K562 (cell line): ENCODE results near the gene CEACAM18. TPM values are rescaled to one million over a fixed set of nuclear protein-coding genes. Genes with fewer than 3 reads are reported as not detected.
A peak's percentile ranks its signal among the peaks of the same experiment; 100 is the strongest.

Experiments used
- ARID2 ChIP-seq: fragments of 450-650 bp; IDR thresholded peaks from 2 replicates; pipeline ENCODE4 v1.6.1; 2017; ENCODE audit warnings: antibody characterized with exemption, mild to moderate bottlenecking
- CC2D1A ChIP-seq: fragments of 450-650 bp; IDR thresholded peaks from 2 replicates; pipeline ENCODE4 v1.6.1; 2017; ENCODE audit warnings: mild to moderate bottlenecking
- DMBX1 ChIP-seq: fragments of 250-450 bp; sonication (Bioruptor Pico); IDR thresholded peaks from 2 replicates; pipeline ENCODE4 v1.8.0; 2022; ENCODE audit warnings: inconsistent platforms, mild to moderate bottlenecking, moderate library complexity, borderline replicate concordance
- FOSL1 ChIP-seq: fragments of 200-800 bp; sonication (Bioruptor generic); conservative IDR thresholded peaks from 2 replicates; pipeline ENCODE4 v1.6.1; 2016; ENCODE audit warnings: missing genetic modification characterization, missing compliant biosample characterization
- HDAC3 ChIP-seq: fragments of 450-650 bp; IDR thresholded peaks from 2 replicates; pipeline ENCODE4 v1.6.1; 2018; ENCODE audit warnings: borderline replicate concordance, mild to moderate bottlenecking, moderate library complexity; ENCODE audit not compliant: partially characterized antibody
- HIVEP1 ChIP-seq: fragments of 250-450 bp; sonication (Bioruptor Pico); IDR thresholded peaks from 2 replicates; pipeline ENCODE4 v1.4.0; 2020; ENCODE audit warnings: mild to moderate bottlenecking
- KLF10 ChIP-seq: fragments of 250-450 bp; sonication (Bioruptor Pico); IDR thresholded peaks from 2 replicates; pipeline ENCODE4 v1.6.1; 2021; ENCODE audit warnings: matching md5 sums
- MYBL2 ChIP-seq, 2 experiments: fragments of 450-650 bp in 1 of 2; sonication (generic) in 1 of 2; formaldehyde crosslinking in 1 of 2; IDR thresholded peaks; 2 replicates each; pipeline versions ENCODE4 v1.6.1 to v1.8.1; 2017 to 2022; ENCODE audit warnings: borderline replicate concordance in 1 of 2, inconsistent platforms in 1 of 2, low read depth in 1 of 2, mild to moderate bottlenecking in 1 of 2, missing genetic modification reagents in 1 of 2, moderate library complexity in 1 of 2
- NR1H2 ChIP-seq: sonication (generic); formaldehyde crosslinking; IDR thresholded peaks from 2 replicates; pipeline ENCODE4 v1.4.0; 2020; ENCODE audit warnings: mild to moderate bottlenecking, missing genetic modification reagents
- PHF20 ChIP-seq: fragments of 450-650 bp; IDR thresholded peaks from 2 replicates; pipeline ENCODE4 v1.6.1; 2018; ENCODE audit not compliant: partially characterized antibody
- POLR2B ChIP-seq: fragments of 450-650 bp; IDR thresholded peaks from 2 replicates; pipeline ENCODE4 v1.6.1; 2018; ENCODE audit warnings: low read depth; ENCODE audit not compliant: partially characterized antibody
- SREBF2 ChIP-seq: sonication (generic); formaldehyde crosslinking; IDR thresholded peaks from 2 replicates; pipeline ENCODE4 v1.4.0; 2020; ENCODE audit warnings: mild to moderate bottlenecking, missing genetic modification reagents
- TAL1 ChIP-seq: fragments of 450-650 bp; IDR thresholded peaks from 2 replicates; pipeline ENCODE4 v1.6.1; 2016; ENCODE audit warnings: mild to moderate bottlenecking
- TEAD4 ChIP-seq, 2 experiments: sonication (generic) in 1 of 2; formaldehyde crosslinking in 1 of 2; IDR thresholded peaks; 2 replicates each; pipeline versions ENCODE4 v1.6.1 to v1.8.0; 2012 to 2022; ENCODE audit warnings: borderline replicate concordance in 1 of 2, inconsistent platforms in 1 of 2, low read length in 1 of 2, mild to moderate bottlenecking in 1 of 2, missing genetic modification reagents in 1 of 2
- ZC3H8 ChIP-seq: fragments of 450-650 bp; IDR thresholded peaks from 2 replicates; pipeline ENCODE4 v1.6.1; 2017
- ZNF134 ChIP-seq: fragments of 250-450 bp; sonication (Bioruptor Pico); conservative IDR thresholded peaks from 2 replicates; pipeline ENCODE4 v1.4.0; 2020
- ZNF217 ChIP-seq: sonication (generic); formaldehyde crosslinking; IDR thresholded peaks from 2 replicates; pipeline ENCODE4 v1.8.0; 2022; ENCODE audit warnings: mild to moderate bottlenecking, missing genetic modification reagents
- ZNF274 ChIP-seq: IDR thresholded peaks from 2 replicates; pipeline ENCODE4 v1.6.1; 2011; ENCODE audit warnings: low read depth, mild to moderate bottlenecking, low read length, moderate library complexity, borderline replicate concordance
- ZNF75A ChIP-seq: fragments of 450-650 bp; formaldehyde crosslinking; IDR thresholded peaks from 2 replicates; pipeline ENCODE4 v1.4.0; 2020; ENCODE audit warnings: mild to moderate bottlenecking
- polyA plus RNA-seq, 8 experiments: library from polyadenylated mRNA; depleted of rRNA in 4 of 8; stranded (reverse) in 5 of 8; unstranded in 3 of 8; fragments of >200 nt; fragmentation: Nextera tagmentation in 2 of 8; fragmentation: Illumina TruSeq in 1 of 8; extraction: Ambion mirVana in 2 of 8; extraction: Trizol in 1 of 8; gene quantifications; 2 replicates each; pipeline versions ENCODE4 v1.2.1 to v1.2.3, GENCODE V29; 2011 to 2014; ENCODE audit warnings: inconsistent platforms in 1 of 8, missing spikeins in 1 of 8
- total RNA-seq, 7 experiments: library from RNA; depleted of rRNA in 6 of 7; stranded (reverse); fragments of >200 nt in 6 of 7; fragmentation: Illumina TruSeq in 2 of 7; extraction: Trizol in 2 of 7; gene quantifications; 2 replicates each; pipeline versions ENCODE4 v1.2.1 to v1.2.3, GENCODE V29; 2011 to 2021; ENCODE audit warnings: low replicate concordance in 1 of 7
- TF ChIP-seq, protein P1 (sequence below): fragments of 450-650 bp; IDR thresholded peaks from 2 replicates; pipeline ENCODE4 v1.7.0; 2016; ENCODE audit warnings: borderline replicate concordance
- TF ChIP-seq, protein P2 (sequence below), 2 experiments: fragments of 250-450 bp in 1 of 2; fragments of 450-650 bp in 1 of 2; sonication (Bioruptor Pico) in 1 of 2; IDR thresholded peaks; 2 replicates each; pipeline versions ENCODE4 v1.6.1 to v1.8.0; 2016 to 2021; ENCODE audit warnings: mild to moderate bottlenecking in 2 of 2, moderate library complexity in 2 of 2, missing compliant biosample characterization in 1 of 2, missing genetic modification characterization in 1 of 2
- TF ChIP-seq, protein P3 (sequence below): fragments of 150-350 bp; IDR thresholded peaks from 2 replicates; pipeline ENCODE4 v1.6.1; 2014; ENCODE audit warnings: low read depth, mild to moderate bottlenecking, low read length, borderline replicate concordance
- TF ChIP-seq, protein P4 (sequence below): sonication (generic); formaldehyde crosslinking; IDR thresholded peaks from 2 replicates; pipeline ENCODE4 v1.8.0; 2022; ENCODE audit warnings: missing genetic modification reagents, mild to moderate bottlenecking, borderline replicate concordance

The CEACAM18 gene
- total and polyA plus RNA-seq, 9 of the 15 experiments (the other 6 are each of a cell fraction or from before 2014, with no cell fraction given) = 0.08 to 0.24 (median 0.15) TPM; not detected in 3

DNA sequence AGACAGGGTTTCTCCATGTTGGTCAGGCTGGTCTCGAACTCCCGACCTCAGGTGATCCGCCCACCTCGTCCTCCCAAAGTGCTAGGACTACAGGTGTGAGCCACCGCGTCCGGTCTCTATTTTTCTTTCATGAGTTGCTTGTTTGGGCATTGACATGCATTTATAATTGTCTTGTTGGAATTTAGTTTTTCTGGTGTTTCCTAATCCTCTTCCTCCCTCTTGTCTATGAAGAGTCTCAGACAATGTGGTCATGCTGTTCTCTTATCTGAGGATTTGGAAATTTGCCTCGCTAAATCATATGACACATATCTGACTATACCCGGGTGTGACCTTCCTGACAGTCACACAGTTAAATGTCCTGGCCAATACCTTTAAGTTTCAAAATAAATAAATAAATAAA, 7.4 kb upstream of the CEACAM18 start (continued):
- TF ChIP-seq, protein P1, sequence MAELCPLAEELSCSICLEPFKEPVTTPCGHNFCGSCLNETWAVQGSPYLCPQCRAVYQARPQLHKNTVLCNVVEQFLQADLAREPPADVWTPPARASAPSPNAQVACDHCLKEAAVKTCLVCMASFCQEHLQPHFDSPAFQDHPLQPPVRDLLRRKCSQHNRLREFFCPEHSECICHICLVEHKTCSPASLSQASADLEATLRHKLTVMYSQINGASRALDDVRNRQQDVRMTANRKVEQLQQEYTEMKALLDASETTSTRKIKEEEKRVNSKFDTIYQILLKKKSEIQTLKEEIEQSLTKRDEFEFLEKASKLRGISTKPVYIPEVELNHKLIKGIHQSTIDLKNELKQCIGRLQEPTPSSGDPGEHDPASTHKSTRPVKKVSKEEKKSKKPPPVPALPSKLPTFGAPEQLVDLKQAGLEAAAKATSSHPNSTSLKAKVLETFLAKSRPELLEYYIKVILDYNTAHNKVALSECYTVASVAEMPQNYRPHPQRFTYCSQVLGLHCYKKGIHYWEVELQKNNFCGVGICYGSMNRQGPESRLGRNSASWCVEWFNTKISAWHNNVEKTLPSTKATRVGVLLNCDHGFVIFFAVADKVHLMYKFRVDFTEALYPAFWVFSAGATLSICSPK = no peak
- peak; percentile 82 for TF ChIP-seq FOSL1 (tag)
- TF ChIP-seq, protein P2, sequence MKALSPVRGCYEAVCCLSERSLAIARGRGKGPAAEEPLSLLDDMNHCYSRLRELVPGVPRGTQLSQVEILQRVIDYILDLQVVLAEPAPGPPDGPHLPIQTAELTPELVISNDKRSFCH (CRISPR knock-in tag; IDR thresholded peaks at IDR 0.05) = no peak
- TF ChIP-seq, protein P2 (tag; IDR thresholded peaks at IDR 0.05) = no peak
- TF ChIP-seq POLR2B = no peak
- no peak for TF ChIP-seq HIVEP1 (CRISPR knock-in tag)
- TF ChIP-seq ZNF134 = no peak
- TF ChIP-seq DMBX1 (CRISPR knock-in tag) = peak; percentile 40; the same call in 1 of the 2 replicates
- TF ChIP-seq SREBF2 (CRISPR knock-in tag) = no peak
- TF ChIP-seq ZNF217 (CRISPR knock-in tag) = no peak
- no peak for TF ChIP-seq TAL1
- TF ChIP-seq KLF10 (CRISPR knock-in tag) = no peak
- TF ChIP-seq CC2D1A = peak; percentile 18; the same call in 1 of the 2 replicates
- no peak for TF ChIP-seq NR1H2
- TF ChIP-seq, protein P3, sequence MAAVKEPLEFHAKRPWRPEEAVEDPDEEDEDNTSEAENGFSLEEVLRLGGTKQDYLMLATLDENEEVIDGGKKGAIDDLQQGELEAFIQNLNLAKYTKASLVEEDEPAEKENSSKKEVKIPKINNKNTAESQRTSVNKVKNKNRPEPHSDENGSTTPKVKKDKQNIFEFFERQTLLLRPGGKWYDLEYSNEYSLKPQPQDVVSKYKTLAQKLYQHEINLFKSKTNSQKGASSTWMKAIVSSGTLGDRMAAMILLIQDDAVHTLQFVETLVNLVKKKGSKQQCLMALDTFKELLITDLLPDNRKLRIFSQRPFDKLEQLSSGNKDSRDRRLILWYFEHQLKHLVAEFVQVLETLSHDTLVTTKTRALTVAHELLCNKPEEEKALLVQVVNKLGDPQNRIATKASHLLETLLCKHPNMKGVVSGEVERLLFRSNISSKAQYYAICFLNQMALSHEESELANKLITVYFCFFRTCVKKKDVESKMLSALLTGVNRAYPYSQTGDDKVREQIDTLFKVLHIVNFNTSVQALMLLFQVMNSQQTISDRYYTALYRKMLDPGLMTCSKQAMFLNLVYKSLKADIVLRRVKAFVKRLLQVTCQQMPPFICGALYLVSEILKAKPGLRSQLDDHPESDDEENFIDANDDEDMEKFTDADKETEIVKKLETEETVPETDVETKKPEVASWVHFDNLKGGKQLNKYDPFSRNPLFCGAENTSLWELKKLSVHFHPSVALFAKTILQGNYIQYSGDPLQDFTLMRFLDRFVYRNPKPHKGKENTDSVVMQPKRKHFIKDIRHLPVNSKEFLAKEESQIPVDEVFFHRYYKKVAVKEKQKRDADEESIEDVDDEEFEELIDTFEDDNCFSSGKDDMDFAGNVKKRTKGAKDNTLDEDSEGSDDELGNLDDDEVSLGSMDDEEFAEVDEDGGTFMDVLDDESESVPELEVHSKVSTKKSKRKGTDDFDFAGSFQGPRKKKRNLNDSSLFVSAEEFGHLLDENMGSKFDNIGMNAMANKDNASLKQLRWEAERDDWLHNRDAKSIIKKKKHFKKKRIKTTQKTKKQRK = no peak
- no peak for TF ChIP-seq ZNF274
- TF ChIP-seq, protein P4, sequence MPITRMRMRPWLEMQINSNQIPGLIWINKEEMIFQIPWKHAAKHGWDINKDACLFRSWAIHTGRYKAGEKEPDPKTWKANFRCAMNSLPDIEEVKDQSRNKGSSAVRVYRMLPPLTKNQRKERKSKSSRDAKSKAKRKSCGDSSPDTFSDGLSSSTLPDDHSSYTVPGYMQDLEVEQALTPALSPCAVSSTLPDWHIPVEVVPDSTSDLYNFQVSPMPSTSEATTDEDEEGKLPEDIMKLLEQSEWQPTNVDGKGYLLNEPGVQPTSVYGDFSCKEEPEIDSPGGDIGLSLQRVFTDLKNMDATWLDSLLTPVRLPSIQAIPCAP = no peak
- no peak for TF ChIP-seq MYBL2 (IDR thresholded peaks at IDR 0.05; ENCODE audit: low read depth)
- TF ChIP-seq MYBL2 (CRISPR knock-in tag; IDR thresholded peaks at IDR 0.05; ENCODE audit: borderline replicate concordance) = no peak
- no peak for TF ChIP-seq ARID2
- TF ChIP-seq ZNF75A (CRISPR knock-in tag) = no peak
- TF ChIP-seq ZC3H8 = no peak
- peak; percentile 19 for TF ChIP-seq HDAC3
- TF ChIP-seq TEAD4 (IDR thresholded peaks at IDR 0.05; ENCODE audit: low read length) = peak; percentile 33; the same call in 1 of the 2 replicates
- no peak for TF ChIP-seq TEAD4 (CRISPR knock-in tag; IDR thresholded peaks at IDR 0.05; ENCODE audit: borderline replicate concordance)
- no peak for TF ChIP-seq PHF20
